OCI-LY7 (cell line): ENCODE results near the gene LRBA. TPM values are rescaled to one million over a fixed set of nuclear protein-coding genes. Genes with fewer than 3 reads are reported as not detected.
"Not testable (repeated sequence)": the region's sequence is repeated elsewhere in the genome, so short reads cannot be mapped to it uniquely, and the experiment has no call there.

Experiments
- BruUV-seq: library from RNA; stranded (reverse); fragments of 400-500 nt; replicated peaks from 2 replicates; lab custom pipeline; 2021; lab: Mats Ljungman, UMichigan
- CTCF ChIA-PET: fragments of 300-600 bp; sonication (Branson Sonifier 250); formaldehyde crosslinking; loops from one replicate; lab custom pipeline; 2022; ENCODE audit warnings: antibody characterized with exemption; ENCODE audit not compliant: unreplicated experiment; lab: Charles Lee
- POLR2A ChIA-PET: fragments of 300-600 bp; sonication (Branson Sonifier 250); formaldehyde crosslinking; loops from one replicate; lab custom pipeline; 2022; ENCODE audit warnings: antibody characterized with exemption; lab: Charles Lee
- DNase-seq: peaks from one replicate; pipeline ENCODE4 v3.0.0-alpha.2; 2015; ENCODE audit warnings: low spot score
- H2AFZ ChIP-seq: fragments of 200-600 bp; sonication (generic), shearing (Covaris generic); 2 replicates; pipeline ENCODE4 v1.6.1; 2014; ENCODE audit warnings: mild to moderate bottlenecking, antibody characterized with exemption, low read length, moderate library complexity
- H3K27ac ChIP-seq: fragments of 200-600 bp; sonication (generic); 2 replicates; pipeline ENCODE4 v1.5.1; 2014; ENCODE audit warnings: mixed run types, low read depth, mild to moderate bottlenecking, moderate library complexity, low read length, inconsistent platforms; ENCODE audit not compliant: poor library complexity, severe bottlenecking
- H3K36me3 ChIP-seq: fragments of 200-600 bp; sonication (generic); 2 replicates; pipeline ENCODE4 v1.6.1; 2014; ENCODE audit warnings: mild to moderate bottlenecking, antibody characterized with exemption, low read length, moderate library complexity, mixed read lengths; ENCODE audit not compliant: insufficient read depth
- H3K4me1 ChIP-seq: fragments of 200-600 bp; sonication (generic); 2 replicates; pipeline ENCODE4 v1.5.1; 2014; ENCODE audit warnings: mild to moderate bottlenecking, low read length; ENCODE audit not compliant: insufficient read depth, poor library complexity, severe bottlenecking
- H3K4me2 ChIP-seq: fragments of 200-600 bp; sonication (generic); 2 replicates; pipeline ENCODE4 v1.6.1; 2014; ENCODE audit warnings: mild to moderate bottlenecking, low read length
- H3K4me3 ChIP-seq: fragments of 200-600 bp; sonication (generic); 2 replicates; pipeline ENCODE4 v1.5.1; 2014; ENCODE audit warnings: mild to moderate bottlenecking, low read depth, low read length; ENCODE audit not compliant: poor library complexity, severe bottlenecking
- H3K79me2 ChIP-seq: fragments of 200-600 bp; sonication (generic); 2 replicates; pipeline ENCODE4 v1.6.1; 2016; ENCODE audit warnings: low read depth, mild to moderate bottlenecking, low read length, moderate library complexity, mixed read lengths; ENCODE audit not compliant: insufficient read depth
- H3K9me2 ChIP-seq: fragments of 200-600 bp; sonication (generic); 2 replicates; pipeline ENCODE4 v1.6.1; 2016; ENCODE audit warnings: mild to moderate bottlenecking, low read length, mixed read lengths; ENCODE audit not compliant: insufficient read depth
- H3K9me3 ChIP-seq: fragments of 200-600 bp; sonication (generic); 2 replicates; pipeline ENCODE4 v1.6.1; 2014; ENCODE audit warnings: mild to moderate bottlenecking, mixed run types, low read length, mixed read lengths
- H4K20me1 ChIP-seq: fragments of 200-600 bp; sonication (generic); 2 replicates; pipeline ENCODE4 v1.6.1; 2014; ENCODE audit warnings: mild to moderate bottlenecking, antibody characterized with exemption, low read length, moderate library complexity, mixed read lengths; ENCODE audit not compliant: insufficient read depth
- CTCF ChIP-seq: fragments of 200-600 bp; sonication (generic); conservative IDR thresholded peaks from 2 replicates; pipeline ENCODE4 v1.5.1; 2014; ENCODE audit warnings: mild to moderate bottlenecking, antibody characterized with exemption, low read length, moderate library complexity, mixed read lengths
- EZH2phosphoT487 ChIP-seq: fragments of 200-600 bp; sonication (generic); IDR thresholded peaks from 2 replicates; pipeline ENCODE4 v1.6.1; 2018; ENCODE audit warnings: low read depth, borderline replicate concordance, mild to moderate bottlenecking, mixed run types, antibody characterized with exemption, low read length, moderate library complexity, mixed read lengths
- intact Hi-C: fragments of 100-400 bp; cut with micrococcal nuclease; formaldehyde crosslinking; loops from one replicate; pipeline ENCODE4 v1.10.0; 2022; ENCODE audit not compliant: unreplicated experiment
- total RNA-seq, 2 experiments: library from RNA; depleted of rRNA in 1 of 2; stranded (reverse); fragments of >200 nt in 1 of 2; shearing (Covaris generic) in 1 of 2; gene quantifications; 2 replicates each; pipeline ENCODE4 v1.2.3, GENCODE V29; 2014 to 2022

Gene LRBA
- total RNA-seq, 2 experiments from 2014 or later, result 60.4 to 66.7 TPM

GRCh38 chr4:150964754-150965153 is 50.3 kb downstream of the LRBA start:
- Histone ChIP-seq H3K4me2 (no peak overlapping the region), H3K36me3 (no peaks in the 10 kb centered on the region; the same call in 1 of the 2 replicates), H3K4me1 (no peaks in the 10 kb centered on the region), H3K27ac (no peak overlapping the region), H4K20me1 (no peaks in the 10 kb centered on the region; the same call in 1 of the 2 replicates), H3K9me2 (no peaks in the 10 kb centered on the region), H3K4me3 (no peak overlapping the region), H3K79me2 (peaks cover 23% of the 10 kb centered on the region; the same call in 1 of the 2 replicates), H3K9me3 (no peaks in the 10 kb centered on the region; the same call in 1 of the 2 replicates), H2AFZ (no peak overlapping the region)
- intact Hi-C loops, result no loop called here
- CTCF ChIA-PET, result no interaction called here
- no TSS peak for BruUV-seq
- POLR2A ChIA-PET, result interaction anchor here (0.6 to 0.9 kb wide), 3 partner anchors 16 to 299 kb away, joined by 3 to 5 read pairs (median 4); no protein-coding TSS in a partner anchor
- no peak for DNase-seq
- TF ChIP-seq EZH2phosphoT487 (no peak), CTCF (no peak)

GRCh38 chr4:150963602-150964345 is 51.3 kb downstream of the LRBA start:
- H3K9me2 ChIP-seq, H3K27ac ChIP-seq, H3K9me3 ChIP-seq, H2AFZ ChIP-seq, BruUV-seq, H4K20me1 ChIP-seq, DNase-seq, intact Hi-C loops, H3K36me3 ChIP-seq, H3K4me3 ChIP-seq, H3K4me1 ChIP-seq, H3K4me2 ChIP-seq, CTCF ChIA-PET: not testable (repeated sequence)
- POLR2A ChIA-PET, result interaction anchor here (0.7 kb wide), 1 partner anchor 55 kb away, joined by 3 read pairs; no protein-coding TSS in a partner anchor
- peaks cover 24% of the 10 kb centered on the region; the same call in 1 of the 2 replicates for H3K79me2 ChIP-seq

- TF ChIP-seq CTCF (no peak), EZH2phosphoT487 (no peak)
- Histone ChIP-seq H3K27ac (no peak overlapping the region), H2AFZ (no peak overlapping the region), H3K79me2 (peaks cover 21% of the 10 kb centered on the region; the same call in 1 of the 2 replicates), H4K20me1 (no peaks in the 10 kb centered on the region; the same call in 1 of the 2 replicates), H3K4me1 (no peaks in the 10 kb centered on the region), H3K4me3 (no peak overlapping the region), H3K4me2 (no peak overlapping the region), H3K9me2 (no peaks in the 10 kb centered on the region), H3K36me3 (peaks cover 12% of the 10 kb centered on the region), H3K9me3 (peaks cover 7% of the 10 kb centered on the region; the same call in 1 of the 2 replicates)
- intact Hi-C loops, result no loop called here
- CTCF ChIA-PET, result no interaction called here
- POLR2A ChIA-PET, result interaction anchor here (1.0 to 1.6 kb wide), 4 partner anchors 10 to 50 kb away, joined by 4 to 8 read pairs (median 6); no protein-coding TSS in a partner anchor
- DNase-seq, result no peak
- BruUV-seq, result no TSS peak
These were observed 52.8 kb downstream of the LRBA start for GRCh38 chr4:150962245-150962644.
